ENCODE results near the gene CDC25C. TPM values are rescaled to one million over a fixed set of nuclear protein-coding genes. Genes with fewer than 3 reads are reported as not detected.
A peak's percentile ranks its signal among the peaks of the same experiment; 100 is the strongest.

The CDC25C gene
- polyA plus RNA-seq, 2 of the 4 experiments (the other 2 are of a cell fraction) = 12.6 to 19.3 TPM

DNA sequence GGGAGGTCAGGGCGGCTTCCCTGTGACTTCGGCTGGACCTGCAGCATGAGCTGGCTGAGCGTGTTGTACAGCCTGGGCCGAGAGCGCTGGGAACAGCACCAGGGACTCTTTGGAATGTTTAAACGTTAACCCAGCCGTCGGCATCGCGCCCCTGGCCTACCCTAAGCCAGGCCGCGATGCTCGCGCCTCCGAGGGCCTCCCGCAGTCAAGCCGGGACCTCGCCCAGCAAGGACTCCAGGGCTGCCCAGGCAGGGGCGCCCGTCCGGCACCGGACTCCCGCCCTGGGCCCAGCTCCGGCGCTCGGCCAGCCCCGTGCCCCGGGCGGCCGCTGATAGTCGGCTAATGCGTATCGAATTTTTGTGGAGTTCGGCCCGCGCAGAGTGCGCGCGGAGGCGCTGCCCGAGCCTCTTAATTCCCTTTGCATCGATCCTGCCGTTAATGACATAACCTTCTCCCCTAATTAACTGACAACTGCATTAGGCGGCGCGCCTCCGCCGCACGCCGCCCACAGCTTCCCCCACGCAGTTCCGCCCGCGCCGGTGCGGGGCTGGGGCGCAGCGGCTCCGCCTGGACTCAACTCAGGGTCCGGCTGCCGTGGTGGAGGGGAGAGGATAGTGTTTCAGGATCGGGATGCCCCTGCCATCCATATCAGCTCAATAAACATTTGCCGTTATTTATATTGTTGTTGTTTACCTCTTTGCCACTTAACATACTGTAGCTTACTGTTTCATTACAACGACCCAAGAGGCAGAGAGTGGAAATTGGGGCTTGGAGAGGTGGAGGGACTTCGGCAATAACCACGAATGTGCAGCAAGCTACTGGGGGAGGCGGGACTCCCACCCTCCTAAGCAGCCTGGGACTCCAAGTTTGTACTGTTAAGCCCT, 89.7 kb downstream of the CDC25C start:
- ATAC-seq (peak; percentile 61 to 86), DNase-seq (ENCODE audit: low read depth in 1 of 2, low spot score in 1 of 2) (no peak), FAIRE-seq (no peak)
- TF ChIP-seq NR3C1 (IDR thresholded peaks at IDR 0.05) (no peak), FOSL2 (IDR thresholded peaks at IDR 0.05) (no peak), FOSL2 (CRISPR knock-in tag; IDR thresholded peaks at IDR 0.05) (no peak), HOXB5 (CRISPR knock-in tag; IDR thresholded peaks at IDR 0.05) (no peak), SREBF2 (IDR thresholded peaks at IDR 0.05) (no peak), FOSB (CRISPR knock-in tag; IDR thresholded peaks at IDR 0.05) (no peak), JUN (IDR thresholded peaks at IDR 0.05) (no peak), EHMT2 (IDR thresholded peaks at IDR 0.05; ENCODE audit: low read depth) (no peak)
- TF ChIP-seq, protein P1, sequence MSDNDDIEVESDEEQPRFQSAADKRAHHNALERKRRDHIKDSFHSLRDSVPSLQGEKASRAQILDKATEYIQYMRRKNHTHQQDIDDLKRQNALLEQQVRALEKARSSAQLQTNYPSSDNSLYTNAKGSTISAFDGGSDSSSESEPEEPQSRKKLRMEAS (IDR thresholded peaks at IDR 0.05) = 0 out of 2 replicates have a peak, but pooled peaks have one; percentile 14
- H3K27ac ChIP-seq = peak overlapping the region; percentile 21 to 77; a peak in 4 of 6 replicates
- 50% methylated on average over 56 of the region's 67 CpGs for WGBS (ENCODE audit: missing lambda C conversion rate)
- ChIA-PET CTCF (interaction anchor here (0.6 to 2.7 kb wide), 6 partner anchors 10 to 85 kb away, joined by 3 to 17 read pairs (median 6); partner anchors contain the start of gene CDC23), POLR2A (no interaction called here)
- H3K4me1 ChIP-seq = no peaks in the 10 kb centered on the region
- H3K9me3 ChIP-seq = no peaks in the 10 kb centered on the region
- peak overlapping the region; percentile 39 for H3K4me3 ChIP-seq
- peak overlapping the region; percentile 67 for H3K4me2 ChIP-seq

DNA sequence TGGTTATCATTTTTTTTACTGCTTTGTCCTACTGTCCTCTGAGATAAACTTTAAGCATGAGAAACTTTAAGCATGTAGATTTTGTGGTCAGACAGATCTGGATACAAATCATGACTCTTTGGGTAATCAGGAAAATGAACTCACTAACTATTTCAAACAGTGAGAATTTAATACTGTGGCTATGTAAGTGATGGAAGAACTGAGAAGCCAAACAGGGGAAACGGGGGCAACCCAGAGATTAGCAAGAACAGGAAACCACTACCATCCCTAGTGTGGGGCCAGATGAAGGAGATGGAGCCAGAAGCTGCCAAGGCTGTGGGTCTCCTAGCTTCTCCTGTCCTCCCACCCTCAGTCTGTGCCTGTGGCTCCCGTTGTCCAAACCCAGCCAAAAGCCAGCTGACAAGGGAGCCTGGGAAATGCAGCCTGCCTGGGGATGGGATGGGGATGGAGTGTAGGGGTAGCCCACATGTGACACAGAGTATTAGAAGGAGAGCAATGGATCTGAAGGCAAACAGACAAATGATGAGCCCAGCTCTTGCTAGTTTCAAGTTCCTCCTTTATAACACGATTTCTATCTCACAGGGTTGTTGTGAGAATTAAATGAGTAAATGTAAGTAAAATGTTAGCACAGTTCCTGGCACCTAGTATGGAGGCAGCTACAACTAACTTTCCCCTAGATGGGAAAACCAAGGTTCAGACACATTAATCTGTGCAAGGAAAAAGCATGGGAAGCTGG, 90.8 kb downstream of the CDC25C start:
- ATAC-seq = no peak
- Histone ChIP-seq H3K9me3 (no peaks in the 10 kb centered on the region), H3K4me3 (no peak overlapping the region), H3K4me2 (no peak overlapping the region; the same call in 2 of the 3 replicates), H3K27ac (no peak overlapping the region), H3K4me1 (no peaks in the 10 kb centered on the region)
- WGBS (ENCODE audit: missing lambda C conversion rate) = 72% methylated on average over 3 of the region's 3 CpGs
- no peak for FAIRE-seq
- TF ChIP-seq, protein P1 (IDR thresholded peaks at IDR 0.05) = no peak
- TF ChIP-seq CBX8 (IDR thresholded peaks at IDR 0.05) (no peak), PHF8 (IDR thresholded peaks at IDR 0.05; ENCODE audit: borderline replicate concordance, low read depth) (no peak), RFX5 (IDR thresholded peaks at IDR 0.05) (no peak)
- DNase-seq (ENCODE audit: low read depth in 1 of 2, low spot score in 1 of 2) = no peak
- CTCF ChIA-PET = interaction anchor here (1.9 to 2.7 kb wide), 2 partner anchors 9 to 18 kb away, joined by 9 to 17 read pairs; no protein-coding TSS in a partner anchor
- POLR2A ChIA-PET = interaction anchor here (0.9 kb wide), 1 partner anchor 105 kb away, joined by 4 read pairs; no protein-coding TSS in a partner anchor

DNA sequence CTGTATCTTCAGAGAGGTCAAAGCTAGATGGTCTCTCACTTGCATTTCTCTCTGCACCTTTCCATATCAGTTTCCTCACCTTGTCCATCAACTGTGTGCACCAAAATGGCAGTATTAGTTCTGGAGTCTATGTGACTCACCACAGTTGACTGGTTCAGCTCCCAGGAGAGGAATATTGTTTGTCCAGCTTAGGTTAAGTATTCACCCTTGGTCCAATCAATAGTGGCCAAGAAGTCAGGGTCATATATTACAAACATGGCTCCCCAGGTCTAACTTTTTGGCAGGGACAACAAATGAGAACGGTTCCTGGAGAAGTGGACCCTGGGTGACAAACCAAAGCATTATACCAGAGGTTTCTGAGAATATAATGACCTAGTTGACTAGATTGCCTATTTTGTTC, 93.6 kb downstream of the CDC25C start:
- FAIRE-seq (no peak), ATAC-seq (no peak), DNase-seq (ENCODE audit: low read depth in 1 of 2, low spot score in 1 of 2) (no peak)
- 39% methylated on average over 1 of the region's 1 CpG for WGBS (ENCODE audit: missing lambda C conversion rate)
- Histone ChIP-seq H3K4me3 (no peak overlapping the region), H3K27ac (no peak overlapping the region), H3K9me3 (no peaks in the 10 kb centered on the region), H3K4me1 (no peaks in the 10 kb centered on the region), H3K4me2 (no peak overlapping the region)
- POLR2A ChIA-PET = no interaction called here
- TF ChIP-seq, protein P2, sequence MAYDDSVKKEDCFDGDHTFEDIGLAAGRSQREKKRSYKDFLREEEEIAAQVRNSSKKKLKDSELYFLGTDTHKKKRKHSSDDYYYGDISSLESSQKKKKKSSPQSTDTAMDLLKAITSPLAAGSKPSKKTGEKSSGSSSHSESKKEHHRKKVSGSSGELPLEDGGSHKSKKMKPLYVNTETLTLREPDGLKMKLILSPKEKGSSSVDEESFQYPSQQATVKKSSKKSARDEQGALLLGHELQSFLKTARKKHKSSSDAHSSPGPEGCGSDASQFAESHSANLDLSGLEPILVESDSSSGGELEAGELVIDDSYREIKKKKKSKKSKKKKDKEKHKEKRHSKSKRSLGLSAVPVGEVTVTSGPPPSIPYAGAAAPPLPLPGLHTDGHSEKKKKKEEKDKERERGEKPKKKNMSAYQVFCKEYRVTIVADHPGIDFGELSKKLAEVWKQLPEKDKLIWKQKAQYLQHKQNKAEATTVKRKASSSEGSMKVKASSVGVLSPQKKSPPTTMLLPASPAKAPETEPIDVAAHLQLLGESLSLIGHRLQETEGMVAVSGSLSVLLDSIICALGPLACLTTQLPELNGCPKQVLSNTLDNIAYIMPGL (CRISPR knock-in tag; IDR thresholded peaks at IDR 0.05; ENCODE audit: borderline replicate concordance) = no peak
- no peak for TF ChIP-seq NPAS2 (CRISPR knock-in tag; IDR thresholded peaks at IDR 0.05; ENCODE audit: borderline replicate concordance)
- TF ChIP-seq HEYL (CRISPR knock-in tag; IDR thresholded peaks at IDR 0.05) = no peak
- TF ChIP-seq, protein P3, sequence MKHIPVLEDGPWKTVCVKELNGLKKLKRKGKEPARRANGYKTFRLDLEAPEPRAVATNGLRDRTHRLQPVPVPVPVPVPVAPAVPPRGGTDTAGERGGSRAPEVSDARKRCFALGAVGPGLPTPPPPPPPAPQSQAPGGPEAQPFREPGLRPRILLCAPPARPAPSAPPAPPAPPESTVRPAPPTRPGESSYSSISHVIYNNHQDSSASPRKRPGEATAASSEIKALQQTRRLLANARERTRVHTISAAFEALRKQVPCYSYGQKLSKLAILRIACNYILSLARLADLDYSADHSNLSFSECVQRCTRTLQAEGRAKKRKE (CRISPR knock-in tag; IDR thresholded peaks at IDR 0.05; ENCODE audit: low read depth) = no peak
- CTCF ChIA-PET = interaction anchor here (1.3 kb wide), 1 partner anchor 15 kb away, joined by 5 read pairs; no protein-coding TSS in a partner anchor

Other genes with a start within 250 kb of the CDC25C start
- gene WNT8A, start 247.8 kb downstream of the CDC25C start, polyA plus RNA-seq (2011; rRNA removed) = not detected in 2 replicates
- gene WNT8A, start 247.8 kb downstream of the CDC25C start, polyA plus RNA-seq (2017; fragmentation: RNase III; extraction: RNeasy Plus Mini Kit Qiagen cat#74134 plus additional on column Dnase treatment) = not detected in 3 replicates
- not detected in 2 replicates for gene NME5, start 192.4 kb downstream of the CDC25C start, polyA plus RNA-seq (2011; rRNA removed)
- not detected in 3 replicates for gene NME5, start 192.4 kb downstream of the CDC25C start, polyA plus RNA-seq (2017; fragmentation: RNase III; extraction: RNeasy Plus Mini Kit Qiagen cat#74134 plus additional on column Dnase treatment)
- gene BRD8, start 153.2 kb downstream of the CDC25C start, polyA plus RNA-seq (2011; rRNA removed) = 82.3 and 85.8 TPM in 2 replicates
- 65.7 to 75.6 TPM (median 65.7 TPM) in 3 replicates for gene BRD8, start 153.2 kb downstream of the CDC25C start, polyA plus RNA-seq (2017; fragmentation: RNase III; extraction: RNeasy Plus Mini Kit Qiagen cat#74134 plus additional on column Dnase treatment)
- gene KIF20A, start 152.7 kb downstream of the CDC25C start, polyA plus RNA-seq (2011; rRNA removed) = 37.4 and 42.2 TPM in 2 replicates
- 45.0 to 51.4 TPM (median 49.1 TPM) in 3 replicates for gene KIF20A, start 152.7 kb downstream of the CDC25C start, polyA plus RNA-seq (2017; fragmentation: RNase III; extraction: RNeasy Plus Mini Kit Qiagen cat#74134 plus additional on column Dnase treatment)
- 61.7 and 70.3 TPM in 2 replicates for gene CDC23, start 118.5 kb downstream of the CDC25C start, polyA plus RNA-seq (2011; rRNA removed)
- gene CDC23, start 118.5 kb downstream of the CDC25C start, polyA plus RNA-seq (2017; fragmentation: RNase III; extraction: RNeasy Plus Mini Kit Qiagen cat#74134 plus additional on column Dnase treatment) = 35.5 to 37.5 TPM (median 37.1 TPM) in 3 replicates
- gene GFRA3, start 57.2 kb downstream of the CDC25C start, polyA plus RNA-seq (2011; rRNA removed) = 0.08 and 0.09 TPM in 2 replicates
- gene GFRA3, start 57.2 kb downstream of the CDC25C start, polyA plus RNA-seq (2017; fragmentation: RNase III; extraction: RNeasy Plus Mini Kit Qiagen cat#74134 plus additional on column Dnase treatment) = 0.04 to 0.07 TPM in 2 of 3 replicates, not detected in the other
- gene FAM53C, start 6.5 kb upstream of the CDC25C start, polyA plus RNA-seq (2011; rRNA removed) = 24.5 and 24.9 TPM in 2 replicates
- 21.9 to 25.7 TPM (median 24.7 TPM) in 3 replicates for gene FAM53C, start 6.5 kb upstream of the CDC25C start, polyA plus RNA-seq (2017; fragmentation: RNase III; extraction: RNeasy Plus Mini Kit Qiagen cat#74134 plus additional on column Dnase treatment)
- gene KDM3B, start 20.9 kb upstream of the CDC25C start, polyA plus RNA-seq (2011; rRNA removed) = 50.6 and 52.5 TPM in 2 replicates
- gene KDM3B, start 20.9 kb upstream of the CDC25C start, polyA plus RNA-seq (2017; fragmentation: RNase III; extraction: RNeasy Plus Mini Kit Qiagen cat#74134 plus additional on column Dnase treatment) = 35.4 to 38.1 TPM (median 37.4 TPM) in 3 replicates
- gene REEP2, start 107.3 kb upstream of the CDC25C start, polyA plus RNA-seq (2011; rRNA removed) = 4.6 and 9.3 TPM in 2 replicates
- 5.0 to 6.1 TPM (median 5.1 TPM) in 3 replicates for gene REEP2, start 107.3 kb upstream of the CDC25C start, polyA plus RNA-seq (2017; fragmentation: RNase III; extraction: RNeasy Plus Mini Kit Qiagen cat#74134 plus additional on column Dnase treatment)
- 49.3 and 63.5 TPM in 2 replicates for gene EGR1, start 133.7 kb upstream of the CDC25C start, polyA plus RNA-seq (2011; rRNA removed)
- 0.45 to 0.59 TPM (median 0.49 TPM) in 3 replicates for gene EGR1, start 133.7 kb upstream of the CDC25C start, polyA plus RNA-seq (2017; fragmentation: RNase III; extraction: RNeasy Plus Mini Kit Qiagen cat#74134 plus additional on column Dnase treatment)
- 140 and 161 TPM in 2 replicates for gene ETF1, start 211.4 kb upstream of the CDC25C start, polyA plus RNA-seq (2011; rRNA removed)
- gene ETF1, start 211.4 kb upstream of the CDC25C start, polyA plus RNA-seq (2017; fragmentation: RNase III; extraction: RNeasy Plus Mini Kit Qiagen cat#74134 plus additional on column Dnase treatment) = 118 to 131 TPM (median 119 TPM) in 3 replicates
- gene HSPA9, start 243.6 kb upstream of the CDC25C start, polyA plus RNA-seq (2011; rRNA removed) = 544 and 615 TPM in 2 replicates
- gene HSPA9, start 243.6 kb upstream of the CDC25C start, polyA plus RNA-seq (2017; fragmentation: RNase III; extraction: RNeasy Plus Mini Kit Qiagen cat#74134 plus additional on column Dnase treatment) = 398 to 456 TPM (median 417 TPM) in 3 replicates

Measured in A549 (cell line).